Neural crest cell (in vitro differentiated cells): Measurements from ENCODE around the gene SSBP3. TPM values are rescaled to one million over a fixed set of nuclear protein-coding genes. Genes with fewer than 3 reads are reported as not detected.

Experiments
- DNase-seq: peaks from one replicate; pipeline ENCODE4 v3.0.0; 2021; ENCODE audit warnings: low read depth, mixed read lengths, low spot score
- H3K27ac Mint-ChIP-seq: one replicate; pipeline ENCODE4 v1.8.0; 2021; ENCODE audit warnings: mild to moderate bottlenecking, mixed read lengths; ENCODE audit not compliant: unreplicated experiment
- H3K27me3 Mint-ChIP-seq: 2 replicates; pipeline ENCODE4 v1.8.0; 2021; ENCODE audit warnings: low read depth, mild to moderate bottlenecking, mixed read lengths
- H3K36me3 Mint-ChIP-seq: 2 replicates; pipeline ENCODE4 v1.8.0; 2021; ENCODE audit warnings: low read depth, mild to moderate bottlenecking, mixed read lengths
- H3K4me1 Mint-ChIP-seq: 2 replicates; pipeline ENCODE4 v1.8.0; 2021; ENCODE audit warnings: mixed read lengths
- H3K4me3 Mint-ChIP-seq: one replicate; pipeline ENCODE4 v1.8.0; 2021; ENCODE audit warnings: mild to moderate bottlenecking, mixed read lengths
- H3K9me3 Mint-ChIP-seq: 2 replicates; pipeline ENCODE4 v1.8.0; 2021; ENCODE audit warnings: mixed read lengths
- CTCF ChIP-seq: fragments of 200-600 bp; sonication (generic); conservative IDR thresholded peaks from 2 replicates; pipeline ENCODE4 v1.5.0; 2021; ENCODE audit warnings: antibody characterized with exemption, mild to moderate bottlenecking
- total RNA-seq: library from RNA; stranded (reverse); gene quantifications from 2 replicates; pipeline ENCODE4 v1.2.1, GENCODE V29; 2021

The SSBP3 gene
- total RNA-seq, 1 donor from 2014 or later = 94.3 TPM

GRCh38 chr1:54335755-54336108 lies 70.5 kb downstream of the SSBP3 start:
- Mint-ChIP-seq H3K27ac (peak overlapping the region; percentile 90), H3K9me3 (no peaks in the 10 kb centered on the region), H3K27me3 (no peaks in the 10 kb centered on the region), H3K4me1 (peaks cover 57% of the 10 kb centered on the region), H3K36me3 (no peaks in the 10 kb centered on the region), H3K4me3 (no peak overlapping the region)
- TF ChIP-seq CTCF = no peak
- no peak for DNase-seq

GRCh38 chr1:54335011-54335754 lies 71.0 kb downstream of the SSBP3 start:
- H3K27me3 Mint-ChIP-seq = no peaks in the 10 kb centered on the region
- H3K4me3 Mint-ChIP-seq = peak overlapping the region; percentile 24
- H3K36me3 Mint-ChIP-seq = no peaks in the 10 kb centered on the region
- TF ChIP-seq CTCF = no peak
- DNase-seq = no peak
- H3K4me1 Mint-ChIP-seq = peaks cover 63% of the 10 kb centered on the region
- peak overlapping the region; percentile 90 for H3K27ac Mint-ChIP-seq
- no peaks in the 10 kb centered on the region for H3K9me3 Mint-ChIP-seq

- H3K27me3 Mint-ChIP-seq = no peaks in the 10 kb centered on the region
- peaks cover 78% of the 10 kb centered on the region for H3K4me1 Mint-ChIP-seq
- no peaks in the 10 kb centered on the region for H3K9me3 Mint-ChIP-seq
- no peaks in the 10 kb centered on the region for H3K36me3 Mint-ChIP-seq
- no peak for DNase-seq
- no peak overlapping the region for H3K4me3 Mint-ChIP-seq
- TF ChIP-seq CTCF = no peak
- H3K27ac Mint-ChIP-seq = no peak overlapping the region
Observed at GRCh38 chr1:54332781-54333585, 73.2 kb downstream of the SSBP3 start.

GRCh38 chr1:54331843-54332463 lies 74.2 kb downstream of the SSBP3 start:
- no peak overlapping the region for H3K4me3 Mint-ChIP-seq
- H3K36me3 Mint-ChIP-seq = no peaks in the 10 kb centered on the region
- no peak for TF ChIP-seq CTCF
- no peak for DNase-seq
- peaks cover 88% of the 10 kb centered on the region for H3K4me1 Mint-ChIP-seq
- peak overlapping the region; percentile 32 for H3K27ac Mint-ChIP-seq
- no peaks in the 10 kb centered on the region for H3K9me3 Mint-ChIP-seq
- H3K27me3 Mint-ChIP-seq = no peaks in the 10 kb centered on the region

GRCh38 chr1:54331091-54331772 lies 75.0 kb downstream of the SSBP3 start:
- Mint-ChIP-seq H3K4me1 (peaks cover 90% of the 10 kb centered on the region), H3K27me3 (no peaks in the 10 kb centered on the region), H3K4me3 (peak overlapping the region; percentile 42), H3K9me3 (no peaks in the 10 kb centered on the region), H3K27ac (peak overlapping the region; percentile 32), H3K36me3 (no peaks in the 10 kb centered on the region)
- TF ChIP-seq CTCF = no peak
- DNase-seq = no peak
